SK-N-SH (cell line): ENCODE measurements around the gene ANKS1B.

Source experiments
- CTCF ChIP-seq: fragments of 200-600 bp; sonication (generic); IDR thresholded peaks from 2 replicates; pipeline ENCODE4 v1.6.1; 2017; ENCODE audit warnings: antibody characterized with exemption, mild to moderate bottlenecking, moderate library complexity
- EZH2phosphoT487 ChIP-seq: fragments of 200-600 bp; sonication (generic); IDR thresholded peaks from 2 replicates; pipeline ENCODE4 v1.6.1; 2017; ENCODE audit warnings: low read depth, mixed run types, mild to moderate bottlenecking, antibody characterized with exemption, moderate library complexity, borderline replicate concordance
- FOXJ3 ChIP-seq: sonication (generic); formaldehyde crosslinking; IDR thresholded peaks from 2 replicates; pipeline ENCODE4 v1.5.1; 2020; ENCODE audit warnings: mild to moderate bottlenecking, missing genetic modification reagents
- GATA2 ChIP-seq: sonication (generic); formaldehyde crosslinking; IDR thresholded peaks from 2 replicates; pipeline ENCODE4 v1.5.0; 2020; ENCODE audit warnings: mild to moderate bottlenecking, missing genetic modification reagents
- POLR2AphosphoS5 ChIP-seq: IDR thresholded peaks from 2 replicates; pipeline ENCODE4 v1.6.1; 2012; ENCODE audit warnings: low read depth, low read length
- RXRA ChIP-seq: IDR thresholded peaks from 2 replicates; pipeline ENCODE4 v1.4.0; 2012; ENCODE audit warnings: low read depth, mild to moderate bottlenecking, borderline replicate concordance

DNA sequence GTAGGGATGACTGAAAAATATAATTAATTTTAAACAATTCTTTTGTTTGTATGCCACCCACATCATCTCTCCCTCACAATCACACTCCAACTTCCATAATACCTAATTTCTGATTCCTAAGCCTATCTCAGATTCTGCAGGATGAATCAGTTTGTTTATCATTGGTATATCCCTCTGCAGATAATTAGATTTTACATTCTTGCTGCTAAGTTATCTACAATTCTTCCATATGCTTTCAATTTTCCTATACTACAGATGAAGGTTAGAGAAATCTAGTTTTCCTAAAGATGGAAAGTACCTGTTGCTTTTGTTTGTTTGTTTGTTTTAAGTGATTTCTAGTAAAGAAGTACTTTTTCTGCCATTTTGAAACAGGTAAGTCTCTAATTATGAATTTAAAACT is 105.3 kb downstream of the ANKS1B start:
- no peak for TF ChIP-seq RXRA
- no peak for TF ChIP-seq CTCF
- TF ChIP-seq EZH2phosphoT487 = no peak
- no peak for TF ChIP-seq POLR2AphosphoS5
- TF ChIP-seq GATA2 = no peak
- no peak for TF ChIP-seq FOXJ3 (CRISPR knock-in tag)
